TTC549 (cell line): ENCODE data around the gene TESMIN.

ENCODE experiments used
- FAIRE-seq: peaks from 2 replicates; lab custom pipeline; 2012; peaks lifted over from hg19 to GRCh38; lab: Jason Lieb, UNC

TESMIN gene

GRCh38 chr11:68659158-68659921 lies 92.0 kb downstream of the TESMIN start:
- FAIRE-seq: no peak

- no peak for FAIRE-seq
Measured at GRCh38 chr11:68658661-68659060, 92.7 kb downstream of the TESMIN start.

DNA sequence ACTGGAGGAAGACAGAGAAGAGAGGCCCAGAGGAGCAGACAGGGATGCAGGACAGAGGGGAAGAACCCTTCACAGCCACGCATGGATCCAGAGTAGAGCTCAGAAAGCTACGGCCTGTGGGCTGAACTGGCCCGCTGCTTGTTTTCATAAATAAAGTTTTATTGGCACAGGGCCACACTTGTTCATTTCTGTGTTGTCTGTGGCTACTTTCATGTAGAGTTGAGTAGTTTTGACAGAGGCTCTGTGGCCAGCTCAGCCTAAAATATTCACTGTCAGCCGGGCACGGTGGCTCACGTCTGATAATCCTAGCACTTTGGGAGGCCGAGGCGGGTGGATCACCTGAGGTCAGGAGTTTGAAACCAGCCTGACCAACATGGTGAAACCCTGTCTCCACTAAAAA lies 93.2 kb downstream of the TESMIN start:
- no peak for FAIRE-seq
